ENCODE measurements around the gene TMEM238L. TPM values are rescaled to one million over a fixed set of nuclear protein-coding genes. Genes with fewer than 3 reads are reported as not detected.

Gene TMEM238L
- total and polyA plus RNA-seq, 2 of the 13 experiments (the other 11 are each of a cell fraction or from before 2014, with no cell fraction given), result not detected

GRCh38 chr17:10812674-10813073, 8.8 kb upstream of the TMEM238L start (continued):
- no peak for TF ChIP-seq ZBED4 (CRISPR knock-in tag; IDR thresholded peaks at IDR 0.05; ENCODE audit: borderline replicate concordance)

- ATAC-seq, result no peak
- in situ Hi-C loops (cut with HindIII; ENCODE audit: extremely low pct_ligation_motif_present, low pct_unique_long_range_greater_than_20kb) (no loop called here), intact Hi-C loops (cut with micrococcal nuclease; ENCODE audit: unreplicated experiment) (no loop called here)
- no peak overlapping the region for H2AFZ ChIP-seq (ENCODE audit: low read length)
- no peaks in the 10 kb centered on the region for H3K9me3 ChIP-seq (ENCODE audit: low read length)
- DNase-seq (ENCODE audit: low spot score), result no peak
- no peaks in the 10 kb centered on the region for H3K36me3 ChIP-seq (replicated peaks in 1 of 2; ENCODE audit: control insufficient read depth in 1 of 2, insufficient read depth in 2 of 2, low read length in 2 of 2)
- H3K4me2 ChIP-seq (ENCODE audit: low read depth, low read length), result no peak overlapping the region
- no peaks in the 10 kb centered on the region for H3K27me3 ChIP-seq (ENCODE audit: control insufficient read depth in 1 of 2, insufficient read depth in 2 of 2, low read length in 2 of 2)
- no peak for FAIRE-seq
- H3K4me3 ChIP-seq (replicated peaks in 1 of 3; ENCODE audit: insufficient read depth in 1 of 3, low read depth in 2 of 3, low read length in 3 of 3), result no peak overlapping the region
- no peaks in the 10 kb centered on the region for H3K4me1 ChIP-seq (ENCODE audit: insufficient read depth, low read length)
- ChIA-PET CTCF (ENCODE audit: low intra/inter-chr PET ratio, low total read pairs) (no interaction called here), POLR2A (no interaction called here)
- WGBS (ENCODE audit: low lambda C conversion rate), result 65% methylated on average over 4 of the region's 4 CpGs
- no peak overlapping the region for H3K9ac ChIP-seq (ENCODE audit: insufficient read depth, low read depth, low read length)
- BruUV-seq (replicated peaks), result no TSS peak
- H4K20me1 ChIP-seq (ENCODE audit: insufficient read depth, low read length), result no peaks in the 10 kb centered on the region
- H3K27ac ChIP-seq (ENCODE audit: extremely low read length, insufficient read depth, low read length), result no peak overlapping the region
- H3K79me2 ChIP-seq (ENCODE audit: insufficient read depth, low read length), result no peaks in the 10 kb centered on the region
- TF ChIP-seq GFI1 (CRISPR knock-in tag; IDR thresholded peaks at IDR 0.05; ENCODE audit: borderline replicate concordance) (no peak), ZNF629 (CRISPR knock-in tag; conservative IDR thresholded peaks at IDR 0.05) (no peak), ZNF646 (CRISPR knock-in tag; IDR thresholded peaks at IDR 0.05) (no peak), PAXIP1 (CRISPR knock-in tag; conservative IDR thresholded peaks at IDR 0.05) (no peak), TFAP4 (IDR thresholded peaks at IDR 0.05; ENCODE audit: borderline replicate concordance, low read depth) (no peak), PCBP2 (optimal IDR thresholded peaks at IDR 0.05; ENCODE audit: low read depth, low read length, poor library complexity, severe bottlenecking) (no peak), ZFY (CRISPR knock-in tag; IDR thresholded peaks at IDR 0.05) (no peak)
Measured at GRCh38 chr17:10809605-10810004, 5.7 kb upstream of the TMEM238L start.
